Measurements from ENCODE around the gene COLEC11. TPM values are rescaled to one million over a fixed set of nuclear protein-coding genes. Genes with fewer than 3 reads are reported as not detected.
"Not testable (repeated sequence)": the region's sequence is repeated elsewhere in the genome, so short reads cannot be mapped to it uniquely, and the experiment has no call there.

The COLEC11 gene
- total and polyA plus RNA-seq, 8 donors: 0.84 to 7.1 (median 4.3) TPM

DNA sequence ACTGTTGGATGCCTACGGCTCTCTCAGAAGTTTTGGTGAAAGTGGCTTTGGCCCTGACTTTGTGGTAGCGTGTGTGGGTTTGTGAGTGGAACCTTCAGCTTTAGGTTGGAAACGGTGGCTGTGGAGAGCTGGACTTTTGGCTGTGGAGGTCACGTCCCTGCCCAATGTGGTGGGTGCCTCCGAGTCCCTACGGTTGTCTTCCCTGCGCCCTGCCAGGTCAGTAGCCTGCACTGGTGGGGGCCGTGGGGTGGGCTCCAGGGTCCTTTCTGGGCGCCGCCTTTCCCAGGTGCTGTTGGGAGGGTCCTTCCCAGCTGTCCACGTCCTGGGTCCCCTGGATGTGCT is 11.1 kb downstream of the COLEC11 start:
- intact Hi-C loops (cut with DNase I): no loop called here
- Histone ChIP-seq H3K9me3 (no peaks in the 10 kb centered on the region), H3K27me3 (no peaks in the 10 kb centered on the region), H3K36me3 (no peaks in the 10 kb centered on the region), H3K27ac (no peak overlapping the region), H3K4me1 (no peaks in the 10 kb centered on the region), H3K4me3 (no peak overlapping the region)
- TF ChIP-seq, protein P1, sequence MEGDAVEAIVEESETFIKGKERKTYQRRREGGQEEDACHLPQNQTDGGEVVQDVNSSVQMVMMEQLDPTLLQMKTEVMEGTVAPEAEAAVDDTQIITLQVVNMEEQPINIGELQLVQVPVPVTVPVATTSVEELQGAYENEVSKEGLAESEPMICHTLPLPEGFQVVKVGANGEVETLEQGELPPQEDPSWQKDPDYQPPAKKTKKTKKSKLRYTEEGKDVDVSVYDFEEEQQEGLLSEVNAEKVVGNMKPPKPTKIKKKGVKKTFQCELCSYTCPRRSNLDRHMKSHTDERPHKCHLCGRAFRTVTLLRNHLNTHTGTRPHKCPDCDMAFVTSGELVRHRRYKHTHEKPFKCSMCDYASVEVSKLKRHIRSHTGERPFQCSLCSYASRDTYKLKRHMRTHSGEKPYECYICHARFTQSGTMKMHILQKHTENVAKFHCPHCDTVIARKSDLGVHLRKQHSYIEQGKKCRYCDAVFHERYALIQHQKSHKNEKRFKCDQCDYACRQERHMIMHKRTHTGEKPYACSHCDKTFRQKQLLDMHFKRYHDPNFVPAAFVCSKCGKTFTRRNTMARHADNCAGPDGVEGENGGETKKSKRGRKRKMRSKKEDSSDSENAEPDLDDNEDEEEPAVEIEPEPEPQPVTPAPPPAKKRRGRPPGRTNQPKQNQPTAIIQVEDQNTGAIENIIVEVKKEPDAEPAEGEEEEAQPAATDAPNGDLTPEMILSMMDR (IDR thresholded peaks at IDR 0.05): no peak
- DNase-seq (peak in 2 of 4 donors; percentile 30 to 57), ATAC-seq (no peak)

- DNase-seq (peak in 3 of 4 donors; percentile 30 to 74 (median 51)), ATAC-seq (no peak)
- no peaks in the 10 kb centered on the region for H3K9me3 ChIP-seq
- no peak overlapping the region for H3K27ac ChIP-seq
- TF ChIP-seq, protein P1 (IDR thresholded peaks at IDR 0.05): no peak
- no peaks in the 10 kb centered on the region for H3K4me1 ChIP-seq
- no peaks in the 10 kb centered on the region for H3K36me3 ChIP-seq
- H3K4me3 ChIP-seq: no peak overlapping the region
- no peaks in the 10 kb centered on the region for H3K27me3 ChIP-seq
- intact Hi-C loops (cut with DNase I): no loop called here
Measured at GRCh38 chr2:3606370-3607201, 11.7 kb downstream of the COLEC11 start.

GRCh38 chr2:3608373-3609278 is 13.7 kb downstream of the COLEC11 start:
- Histone ChIP-seq H3K27ac (no peak overlapping the region), H3K9me3 (no peaks in the 10 kb centered on the region), H3K36me3 (no peaks in the 10 kb centered on the region), H3K4me3 (no peak overlapping the region), H3K27me3 (no peaks in the 10 kb centered on the region), H3K4me1 (no peaks in the 10 kb centered on the region)
- TF ChIP-seq, protein P1 (IDR thresholded peaks at IDR 0.05): no peak
- intact Hi-C loops (cut with DNase I): no loop called here
- ATAC-seq: no peak
- DNase-seq: peak in 1 of 4 donors; percentile 65

DNA sequence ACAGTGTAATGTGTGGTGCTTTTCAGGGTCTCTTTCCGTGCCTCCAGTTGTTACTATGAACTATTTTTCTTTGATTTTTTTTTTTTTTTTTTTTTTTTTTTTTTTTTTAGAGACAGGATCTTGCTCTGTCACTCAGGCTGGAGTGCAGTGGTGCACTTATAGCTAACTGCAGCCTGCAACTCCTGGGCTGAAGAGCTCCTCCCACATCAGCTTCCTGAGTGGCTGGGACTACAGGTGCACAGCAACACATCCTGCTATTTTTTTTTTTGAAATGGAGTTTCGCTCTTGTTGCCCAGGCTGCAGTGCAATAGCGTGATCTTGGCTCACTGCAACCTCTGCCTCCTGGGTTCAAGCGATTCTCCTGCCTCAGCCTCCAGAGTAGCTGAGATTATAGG is 14.4 kb downstream of the COLEC11 start:
- H3K9me3 ChIP-seq; H3K4me1 ChIP-seq; H3K27ac ChIP-seq; intact Hi-C loops (cut with DNase I); H3K27me3 ChIP-seq; H3K36me3 ChIP-seq; H3K4me3 ChIP-seq: not testable (repeated sequence)
- ATAC-seq (peak; percentile 58), DNase-seq (peak in 1 of 4 donors; percentile 30)

DNA sequence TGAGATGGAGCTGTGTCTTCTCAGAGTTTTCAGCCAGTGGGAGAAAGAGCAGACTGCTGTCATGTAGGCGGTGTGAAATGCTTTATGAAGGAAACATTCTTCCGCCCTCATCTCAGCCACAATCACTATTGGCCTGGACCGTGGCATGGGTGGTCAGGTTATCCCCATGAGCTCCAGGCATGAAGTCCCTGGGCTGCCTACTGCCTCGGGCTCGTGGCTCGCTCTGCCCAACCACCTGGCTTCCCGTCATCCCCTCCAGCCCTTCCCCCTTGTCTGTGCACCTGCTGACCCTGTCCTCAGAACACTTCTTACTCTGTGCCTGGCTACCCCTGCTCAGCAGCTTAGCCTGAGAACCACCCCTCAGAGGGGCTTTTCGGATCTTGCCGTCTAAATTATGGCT is 15.5 kb downstream of the COLEC11 start:
- intact Hi-C loops (cut with DNase I): no loop called here
- no peak for ATAC-seq
- H3K36me3 ChIP-seq: no peaks in the 10 kb centered on the region
- no peak overlapping the region for H3K27ac ChIP-seq
- no peaks in the 10 kb centered on the region for H3K27me3 ChIP-seq
- no peaks in the 10 kb centered on the region for H3K4me1 ChIP-seq
- peaks cover 0 to 12% of the 10 kb centered on the region in 2 donors for H3K9me3 ChIP-seq
- TF ChIP-seq, protein P1 (IDR thresholded peaks at IDR 0.05): no peak
- no peak overlapping the region for H3K4me3 ChIP-seq
- DNase-seq: peak in 2 of 4 donors; percentile 24 to 35

All from left lung (tissue), 10 donors.